ENCODE results near the gene MALL.

DNA sequence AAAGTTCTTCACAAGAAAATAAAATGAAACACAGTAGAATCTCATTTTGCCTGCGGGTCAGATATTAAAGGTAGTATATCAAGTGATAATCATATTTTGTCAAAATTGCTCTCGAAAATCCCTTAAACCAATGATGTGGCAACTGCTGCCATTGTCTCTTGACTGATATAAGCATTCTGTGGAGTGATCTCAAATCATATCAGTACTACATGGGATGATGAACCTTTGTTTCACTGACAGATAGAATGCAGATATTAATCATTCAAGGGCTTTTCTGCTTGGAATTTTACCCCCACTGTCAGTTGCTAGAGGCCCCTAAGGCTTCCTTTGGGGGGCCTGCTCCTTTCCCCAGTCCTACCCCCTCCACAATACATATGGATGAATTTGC lies 31.3 kb upstream of the MALL start:
- no peak for TF ChIP-seq POLR2A (IDR thresholded peaks at IDR 0.05)
- TF ChIP-seq, protein P1, sequence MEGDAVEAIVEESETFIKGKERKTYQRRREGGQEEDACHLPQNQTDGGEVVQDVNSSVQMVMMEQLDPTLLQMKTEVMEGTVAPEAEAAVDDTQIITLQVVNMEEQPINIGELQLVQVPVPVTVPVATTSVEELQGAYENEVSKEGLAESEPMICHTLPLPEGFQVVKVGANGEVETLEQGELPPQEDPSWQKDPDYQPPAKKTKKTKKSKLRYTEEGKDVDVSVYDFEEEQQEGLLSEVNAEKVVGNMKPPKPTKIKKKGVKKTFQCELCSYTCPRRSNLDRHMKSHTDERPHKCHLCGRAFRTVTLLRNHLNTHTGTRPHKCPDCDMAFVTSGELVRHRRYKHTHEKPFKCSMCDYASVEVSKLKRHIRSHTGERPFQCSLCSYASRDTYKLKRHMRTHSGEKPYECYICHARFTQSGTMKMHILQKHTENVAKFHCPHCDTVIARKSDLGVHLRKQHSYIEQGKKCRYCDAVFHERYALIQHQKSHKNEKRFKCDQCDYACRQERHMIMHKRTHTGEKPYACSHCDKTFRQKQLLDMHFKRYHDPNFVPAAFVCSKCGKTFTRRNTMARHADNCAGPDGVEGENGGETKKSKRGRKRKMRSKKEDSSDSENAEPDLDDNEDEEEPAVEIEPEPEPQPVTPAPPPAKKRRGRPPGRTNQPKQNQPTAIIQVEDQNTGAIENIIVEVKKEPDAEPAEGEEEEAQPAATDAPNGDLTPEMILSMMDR (IDR thresholded peaks at IDR 0.05), result no peak
